ENCODE results near the gene GDAP1L1.

GRCh38 chr20:44253528-44253927 lies 6.4 kb downstream of the GDAP1L1 start:
- TF ChIP-seq POLR2A (IDR thresholded peaks at IDR 0.05) = no peak
- no peak for TF ChIP-seq POLR2AphosphoS5 (IDR thresholded peaks at IDR 0.05; ENCODE audit: insufficient read depth in 1 of 2, low read depth in 1 of 2)
- TF ChIP-seq CTCF (IDR thresholded peaks at IDR 0.05) = no peak

Measured in vagina (tissue), 2 donors.